Measurements from ENCODE around the gene CDADC1. TPM values are rescaled to one million over a fixed set of nuclear protein-coding genes. Genes with fewer than 3 reads are reported as not detected.

Gene CDADC1
- total RNA-seq, 1 donor from 2014 or later = 12.5 TPM

DNA sequence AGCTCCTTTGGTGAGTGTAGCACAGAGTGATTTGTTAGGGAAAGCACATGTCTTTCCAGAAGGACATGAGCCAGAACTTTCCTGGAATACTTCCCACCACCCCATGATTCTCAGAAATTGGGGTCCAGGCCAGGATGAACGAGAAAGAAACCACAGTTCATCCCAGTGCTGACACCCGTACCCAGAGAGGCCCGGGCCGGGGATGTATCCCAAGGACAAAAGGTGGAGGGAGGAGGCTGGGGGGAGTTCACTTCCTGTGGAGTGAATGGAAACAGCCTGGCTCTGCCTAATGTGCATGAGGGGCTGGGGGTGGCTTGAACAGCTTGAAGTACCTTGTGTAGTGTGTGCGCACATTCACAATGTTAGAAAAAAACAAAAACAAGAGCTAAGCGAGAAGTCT, 47.5 kb downstream of the CDADC1 start:
- Mint-ChIP-seq H3K4me1 (ENCODE audit: unreplicated experiment) (peaks cover 22% of the 10 kb centered on the region), H3K4me3 (no peak overlapping the region), H3K27me3 (no peaks in the 10 kb centered on the region), H3K27ac (no peak overlapping the region), H3K9me3 (no peaks in the 10 kb centered on the region), H3K36me3 (peaks cover 5% of the 10 kb centered on the region)
- no peak for DNase-seq (ENCODE audit: extremely low spot score, unreplicated experiment)
- TF ChIP-seq CTCF (conservative IDR thresholded peaks at IDR 0.05) = no peak

DNA sequence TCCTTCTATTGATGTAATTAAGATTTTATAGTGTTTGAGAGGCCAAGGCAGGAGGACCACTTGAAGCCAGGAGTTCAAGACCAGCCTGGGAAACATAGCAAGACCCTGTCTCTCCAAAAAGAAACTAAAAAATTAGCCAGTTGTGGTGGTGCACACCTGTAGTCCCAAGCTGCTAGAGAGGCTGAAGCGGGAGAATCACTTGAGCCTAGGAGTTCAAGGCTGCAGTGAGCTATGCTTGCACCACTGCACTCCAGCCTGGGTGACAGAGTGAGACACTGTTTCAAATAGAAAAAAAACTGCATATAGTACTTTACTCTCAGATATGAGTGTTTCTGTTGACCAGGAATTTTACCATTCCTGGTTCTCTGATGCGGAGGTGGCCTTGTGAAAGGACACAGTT, 48.9 kb downstream of the CDADC1 start:
- Mint-ChIP-seq H3K27ac (no peak overlapping the region), H3K4me3 (no peak overlapping the region), H3K36me3 (peaks cover 5% of the 10 kb centered on the region), H3K4me1 (ENCODE audit: unreplicated experiment) (peaks cover 32% of the 10 kb centered on the region), H3K27me3 (no peaks in the 10 kb centered on the region), H3K9me3 (no peaks in the 10 kb centered on the region)
- no peak for DNase-seq (ENCODE audit: extremely low spot score, unreplicated experiment)
- TF ChIP-seq CTCF (conservative IDR thresholded peaks at IDR 0.05) = no peak

- no peak overlapping the region for H3K27ac Mint-ChIP-seq
- no peak for TF ChIP-seq CTCF (conservative IDR thresholded peaks at IDR 0.05)
- H3K4me3 Mint-ChIP-seq = no peak overlapping the region
- DNase-seq (ENCODE audit: extremely low spot score, unreplicated experiment) = no peak
- H3K27me3 Mint-ChIP-seq = no peaks in the 10 kb centered on the region
- H3K36me3 Mint-ChIP-seq = peaks cover 5% of the 10 kb centered on the region
- no peaks in the 10 kb centered on the region for H3K9me3 Mint-ChIP-seq
- peaks cover 36% of the 10 kb centered on the region for H3K4me1 Mint-ChIP-seq (ENCODE audit: unreplicated experiment)
These were observed 49.6 kb downstream of the CDADC1 start for GRCh38 chr13:49297338-49297737.

DNA sequence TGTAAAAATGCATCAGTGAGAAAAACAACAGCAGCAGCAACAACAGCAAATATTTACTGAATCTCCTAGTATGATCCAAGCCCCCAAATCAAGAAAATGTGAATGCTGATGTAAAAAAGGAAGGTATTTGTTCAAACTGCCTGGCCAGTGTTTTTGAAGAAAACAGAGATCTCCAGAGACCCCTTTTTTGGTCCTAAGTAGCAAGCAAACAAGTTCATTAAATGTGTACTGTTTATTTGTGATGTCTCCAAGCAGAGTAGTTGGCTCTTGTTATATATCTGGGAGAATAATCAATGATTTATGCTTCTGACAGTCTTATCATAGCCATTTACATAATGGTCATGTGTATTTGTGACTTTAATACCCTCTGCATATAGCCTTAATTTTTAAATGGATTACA, 50.7 kb downstream of the CDADC1 start:
- Mint-ChIP-seq H3K36me3 (peaks cover 5% of the 10 kb centered on the region), H3K4me3 (no peak overlapping the region)
- TF ChIP-seq CTCF (conservative IDR thresholded peaks at IDR 0.05) = no peak

GRCh38 chr13:49298903-49299605, 51.3 kb downstream of the CDADC1 start:
- H3K4me1 Mint-ChIP-seq (ENCODE audit: unreplicated experiment) = peaks cover 33% of the 10 kb centered on the region

More for the DNA sequence above, 50.7 kb downstream of the CDADC1 start:
- DNase-seq (ENCODE audit: extremely low spot score, unreplicated experiment) = no peak
- Mint-ChIP-seq H3K27me3 (no peaks in the 10 kb centered on the region), H3K9me3 (no peaks in the 10 kb centered on the region), H3K27ac (no peak overlapping the region), H3K4me1 (ENCODE audit: unreplicated experiment) (peaks cover 34% of the 10 kb centered on the region)

More at GRCh38 chr13:49298903-49299605, 51.3 kb downstream of the CDADC1 start:
- no peak overlapping the region for H3K27ac Mint-ChIP-seq
- no peak for DNase-seq (ENCODE audit: extremely low spot score, unreplicated experiment)
- no peaks in the 10 kb centered on the region for H3K9me3 Mint-ChIP-seq
- no peaks in the 10 kb centered on the region for H3K27me3 Mint-ChIP-seq
- H3K4me3 Mint-ChIP-seq = no peak overlapping the region
- peaks cover 5% of the 10 kb centered on the region for H3K36me3 Mint-ChIP-seq
- TF ChIP-seq CTCF (conservative IDR thresholded peaks at IDR 0.05) = no peak

Measured in type B pancreatic cell (in vitro differentiated cells).